Fibroblast of the conjunctiva (primary cell): ENCODE measurements around the gene MTERF1.

ENCODE experiments used
- DNase-seq: peaks from one replicate; pipeline ENCODE4 v3.0.0-alpha.2; 2010; ENCODE audit warnings: low read depth

The MTERF1 gene

DNA sequence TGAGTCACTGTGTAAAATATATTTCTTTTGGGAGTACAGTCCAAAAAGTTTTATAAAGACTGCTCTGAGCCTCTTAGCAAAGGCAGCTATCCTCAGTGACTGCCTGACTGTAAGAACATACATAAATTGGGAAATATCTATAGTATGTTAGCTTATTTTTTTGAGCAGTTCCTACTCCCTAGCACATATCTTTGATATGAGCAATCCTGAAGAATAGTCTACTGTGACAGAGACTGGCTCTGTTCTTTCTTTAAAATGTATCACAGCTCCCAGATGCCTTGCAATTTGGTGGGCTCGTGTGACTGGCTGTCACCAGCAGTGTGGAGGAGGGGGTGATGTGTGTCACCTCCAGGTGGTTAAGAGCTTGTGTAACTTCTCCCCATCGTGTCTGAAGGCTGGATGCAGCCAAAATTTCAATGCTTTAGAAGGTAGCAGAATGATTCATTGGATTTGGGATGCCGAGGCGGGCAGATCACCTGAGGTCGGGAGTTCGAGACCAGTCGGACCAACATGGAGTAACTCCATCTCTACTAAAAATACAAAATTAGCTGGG, 47.9 kb downstream of the MTERF1 start:
- no peak for DNase-seq

DNA sequence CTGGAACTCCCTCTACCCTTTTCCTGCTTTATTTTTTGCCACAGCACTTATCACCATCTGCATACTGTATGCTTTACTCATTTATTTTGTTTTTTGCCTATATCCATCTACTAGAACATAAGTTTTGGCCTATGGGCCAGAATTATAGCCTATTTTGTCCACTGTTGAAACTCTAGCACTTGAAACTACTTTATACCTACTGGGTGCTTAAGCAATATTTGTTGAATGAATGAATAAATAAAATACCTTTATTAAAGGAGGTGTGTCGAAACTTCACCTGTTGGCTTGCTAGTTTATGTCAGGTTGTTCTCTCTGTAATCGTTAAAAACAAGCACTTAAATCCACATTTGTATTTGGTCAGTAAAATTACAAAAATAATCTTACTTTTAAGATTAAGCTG, 53.3 kb downstream of the MTERF1 start:
- DNase-seq = no peak

DNA sequence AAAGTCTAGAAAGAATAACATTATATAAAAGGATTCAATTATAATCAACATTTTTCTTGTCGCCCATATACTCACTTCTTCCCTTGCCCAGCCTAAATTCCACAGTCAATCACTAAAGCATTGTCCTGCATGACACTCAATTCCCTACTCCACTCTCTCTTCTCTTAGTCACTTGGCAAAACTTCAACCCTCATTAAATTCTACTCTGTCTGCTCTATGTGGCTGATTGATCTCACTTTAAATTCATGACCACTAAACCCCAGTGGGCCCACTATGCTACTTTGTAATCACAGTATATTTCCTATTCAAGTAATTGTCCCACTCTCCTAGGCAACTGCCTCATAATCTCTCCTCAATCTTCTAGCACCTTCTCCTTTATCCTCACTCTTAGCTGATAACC, 54.1 kb downstream of the MTERF1 start:
- no peak for DNase-seq

DNA sequence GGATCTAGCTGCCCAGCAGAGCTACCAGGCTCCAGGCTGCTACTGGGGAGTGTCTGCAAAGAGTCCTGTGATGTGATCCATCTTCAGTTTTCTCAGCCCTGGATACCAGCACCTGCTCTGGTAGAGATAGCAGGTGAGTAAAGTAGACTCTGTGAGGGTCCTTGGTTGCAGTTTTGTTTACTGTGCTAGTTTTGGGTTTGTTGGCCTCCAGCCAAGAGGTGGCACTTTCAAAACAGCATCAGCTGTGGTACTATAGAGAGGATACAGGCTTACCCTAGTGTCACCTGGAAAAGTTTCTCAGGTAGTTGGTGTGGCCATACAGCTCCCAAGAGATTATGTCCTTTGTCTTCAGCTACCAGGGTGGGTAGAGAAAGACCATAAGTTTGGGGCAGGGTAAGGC, 56.3 kb downstream of the MTERF1 start:
- no peak for DNase-seq
